ENCODE data around the gene MSLN.
"Not testable (repeated sequence)": the region's sequence is repeated elsewhere in the genome, so short reads cannot be mapped to it uniquely, and the experiment has no call there.

The MSLN gene

GRCh38 chr16:760065-760464 lies 469 bp upstream of the MSLN start:
- no peak for DNase-seq (ENCODE audit: low spot score)

- DNase-seq (ENCODE audit: low spot score): no peak
These were observed 1.3 kb downstream of the MSLN start for GRCh38 chr16:761625-762513.

GRCh38 chr16:762595-763268 lies 2.2 kb downstream of the MSLN start:
- DNase-seq (ENCODE audit: low spot score): no peak

- DNase-seq (ENCODE audit: low spot score): no peak
These were observed 3.0 kb downstream of the MSLN start for GRCh38 chr16:763369-764183.

- no peak for DNase-seq (ENCODE audit: low spot score)
These were observed 3.7 kb downstream of the MSLN start for GRCh38 chr16:764184-764750.

- DNase-seq (ENCODE audit: low spot score): no peak
These were observed 4.4 kb downstream of the MSLN start for GRCh38 chr16:764848-765487.

- no peak for DNase-seq (ENCODE audit: low spot score)
These were observed 4.9 kb downstream of the MSLN start for GRCh38 chr16:765488-765865.

- no peak for DNase-seq (ENCODE audit: low spot score)
These were observed 5.7 kb downstream of the MSLN start for GRCh38 chr16:766008-766819.

- no peak for DNase-seq (ENCODE audit: low spot score)
These were observed 6.5 kb downstream of the MSLN start for GRCh38 chr16:766820-767640.

GRCh38 chr16:767743-768235 lies 7.3 kb downstream of the MSLN start:
- DNase-seq (ENCODE audit: low spot score): no peak

- no peak for DNase-seq (ENCODE audit: low spot score)
These were observed 7.9 kb downstream of the MSLN start for GRCh38 chr16:768428-768827.

- no peak for DNase-seq (ENCODE audit: low spot score)
These were observed 8.8 kb downstream of the MSLN start for GRCh38 chr16:769184-769784.

- DNase-seq (ENCODE audit: low spot score): no peak
These were observed 9.4 kb downstream of the MSLN start for GRCh38 chr16:769934-770333.

GRCh38 chr16:770411-770810 lies 9.9 kb downstream of the MSLN start:
- no peak for DNase-seq (ENCODE audit: low spot score)

GRCh38 chr16:772959-773358 lies 12.4 kb downstream of the MSLN start:
- DNase-seq (ENCODE audit: low spot score): no peak

- no peak for DNase-seq (ENCODE audit: low spot score)
These were observed 13.8 kb downstream of the MSLN start for GRCh38 chr16:774086-775001.

- DNase-seq (ENCODE audit: low spot score): no peak
These were observed 14.8 kb downstream of the MSLN start for GRCh38 chr16:775236-775796.

GRCh38 chr16:776298-776697 lies 15.8 kb downstream of the MSLN start:
- not testable (repeated sequence) for DNase-seq (ENCODE audit: low spot score)
